Epidermal melanocyte (primary cell): ENCODE data around the gene IL1RL1.

Experiments used
- DNase-seq: peaks from one replicate; pipeline ENCODE4 v3.0.0; 2011; ENCODE audit warnings: low spot score; ENCODE audit not compliant: insufficient read length

IL1RL1 gene

DNA sequence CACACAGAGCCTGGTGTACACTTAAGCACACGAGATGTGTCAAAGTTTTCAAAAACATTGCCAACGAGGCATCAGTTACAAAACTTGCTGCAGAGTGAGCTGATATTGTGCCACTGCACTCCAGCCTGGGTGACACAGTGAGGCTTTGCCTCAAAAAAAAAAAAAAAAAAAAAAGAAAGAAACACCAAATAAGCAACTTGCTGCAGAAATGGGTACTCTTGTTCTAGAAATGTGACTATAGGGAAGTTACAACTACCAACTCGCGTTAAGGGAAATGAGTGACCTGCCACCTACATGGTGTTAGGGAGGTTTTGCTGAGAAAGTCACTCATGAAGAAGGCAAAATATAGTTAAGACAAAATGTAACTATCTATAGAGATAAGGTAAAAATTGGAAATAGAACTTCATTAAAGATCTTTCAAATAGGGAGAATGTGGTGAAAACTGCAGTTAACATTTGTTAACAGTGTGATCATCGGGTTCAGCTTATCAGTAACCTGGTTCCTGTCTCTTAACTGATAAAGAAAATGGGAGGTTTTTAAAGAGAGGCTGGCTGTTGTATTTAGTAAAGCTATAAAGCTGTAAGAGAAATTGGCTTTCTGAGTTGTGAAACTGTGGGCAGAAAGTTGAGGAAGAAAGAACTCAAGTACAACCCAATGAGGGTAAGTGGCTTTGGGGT is at the start of gene IL1RL1:
TSS of gene IL1RL1 (plus strand) at position 600 of the 677 bp plus-strand sequence. CDS start 26,702 bp downstream, outside the sequence.
- DNase-seq = no peak

DNA sequence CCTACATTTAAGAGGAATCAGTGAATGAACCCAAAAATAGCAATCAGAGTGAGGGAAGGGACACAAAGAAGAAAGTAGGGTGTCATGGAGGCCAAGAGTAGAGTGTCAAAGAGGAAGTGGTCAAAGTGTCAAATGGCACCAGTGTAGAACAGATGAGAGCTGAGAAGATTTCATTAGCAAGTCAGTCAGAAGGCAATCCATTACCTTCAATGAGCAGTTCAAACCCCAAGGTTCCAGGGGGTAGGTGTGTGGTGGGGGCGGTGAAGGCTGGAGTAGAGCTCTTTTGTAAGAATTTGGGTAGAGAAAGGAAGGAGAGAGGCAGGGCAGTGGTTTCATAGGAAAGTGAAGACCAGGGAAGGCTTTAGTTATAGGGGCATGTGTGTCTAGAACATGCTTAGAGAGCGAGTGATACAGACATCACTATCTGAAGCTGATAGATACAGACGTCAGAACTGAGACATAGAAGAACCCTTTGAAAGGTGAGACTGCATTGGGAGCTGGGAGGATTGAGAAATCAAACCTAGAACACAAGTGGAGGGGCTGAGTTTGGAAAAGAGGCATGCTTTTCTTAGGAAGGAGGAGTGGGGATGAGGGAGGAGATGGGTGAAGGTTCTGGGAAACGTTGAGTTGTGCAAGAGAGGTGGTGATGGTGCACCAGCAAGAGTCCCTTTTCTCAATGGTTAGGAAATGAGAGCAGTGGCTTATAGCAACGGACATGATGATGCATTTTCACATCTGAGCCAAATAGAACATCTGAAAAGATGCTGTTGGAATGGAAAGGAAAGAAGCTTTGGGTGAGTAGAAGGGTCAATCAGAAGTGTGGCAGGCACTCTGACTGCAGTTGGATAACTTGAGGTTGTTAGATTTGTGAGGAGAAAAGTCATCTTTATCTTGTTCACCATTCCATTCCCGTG is 48.9 kb upstream of the IL1RL1 start:
- no peak for DNase-seq

DNA sequence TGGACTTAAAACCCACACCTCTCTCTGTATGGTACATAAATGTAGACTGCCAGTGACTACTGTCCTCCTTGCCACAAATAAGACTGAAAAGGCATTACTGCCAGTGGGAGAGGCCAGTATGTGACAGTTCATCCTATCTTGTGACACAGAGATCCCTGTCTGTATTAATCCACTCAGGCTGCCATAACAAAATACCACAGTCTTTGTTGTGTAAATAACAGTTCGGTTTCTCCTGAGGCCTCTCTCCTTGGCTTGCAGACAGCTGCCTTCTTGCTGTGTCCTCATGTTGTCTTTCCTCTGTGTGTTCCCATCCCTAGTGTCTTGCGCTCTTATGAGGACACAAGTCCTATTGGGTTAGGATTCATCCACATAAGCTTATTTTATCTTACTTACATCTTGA is 46.4 kb upstream of the IL1RL1 start:
- no peak for DNase-seq

DNA sequence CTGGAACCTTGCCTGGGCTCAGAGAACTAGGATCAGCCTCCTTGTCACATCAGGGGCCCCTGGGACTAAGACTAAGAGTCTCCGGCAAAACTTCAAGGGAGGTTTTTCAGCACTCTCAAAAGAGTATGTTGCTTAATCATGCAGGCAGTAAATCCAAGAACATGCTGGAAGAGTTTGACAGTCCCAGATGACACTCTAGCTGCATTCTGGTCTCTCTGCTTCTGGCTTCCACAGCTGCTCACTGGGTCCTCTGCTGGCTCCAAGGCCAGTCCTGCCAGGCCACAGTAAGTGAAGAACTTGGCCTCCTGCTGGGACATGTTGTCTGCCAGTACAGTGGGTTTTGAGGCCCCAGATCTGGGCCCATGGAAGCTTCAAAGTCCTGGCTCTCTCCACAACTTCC is 45.2 kb upstream of the IL1RL1 start:
- no peak for DNase-seq

DNA sequence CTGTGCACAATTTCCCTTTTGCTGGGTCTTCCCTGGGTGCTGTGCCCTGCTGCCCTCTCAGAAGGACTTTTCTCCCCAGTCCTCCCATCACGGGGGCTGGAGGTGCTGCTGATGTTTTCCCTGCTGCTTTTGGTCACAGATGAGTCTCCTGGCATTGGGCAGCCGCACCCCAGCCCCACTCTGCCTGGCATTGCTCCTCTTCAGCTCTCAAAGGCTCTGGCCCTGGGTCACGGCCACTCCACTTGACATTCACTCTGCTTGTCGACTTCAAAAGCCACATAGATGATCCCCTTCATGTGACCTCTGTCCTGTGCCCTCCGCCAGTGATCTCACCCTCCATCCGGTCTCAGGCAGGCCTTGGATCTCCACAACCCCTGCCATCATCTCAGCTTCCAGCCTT is 43.6 kb upstream of the IL1RL1 start:
- no peak for DNase-seq

DNA sequence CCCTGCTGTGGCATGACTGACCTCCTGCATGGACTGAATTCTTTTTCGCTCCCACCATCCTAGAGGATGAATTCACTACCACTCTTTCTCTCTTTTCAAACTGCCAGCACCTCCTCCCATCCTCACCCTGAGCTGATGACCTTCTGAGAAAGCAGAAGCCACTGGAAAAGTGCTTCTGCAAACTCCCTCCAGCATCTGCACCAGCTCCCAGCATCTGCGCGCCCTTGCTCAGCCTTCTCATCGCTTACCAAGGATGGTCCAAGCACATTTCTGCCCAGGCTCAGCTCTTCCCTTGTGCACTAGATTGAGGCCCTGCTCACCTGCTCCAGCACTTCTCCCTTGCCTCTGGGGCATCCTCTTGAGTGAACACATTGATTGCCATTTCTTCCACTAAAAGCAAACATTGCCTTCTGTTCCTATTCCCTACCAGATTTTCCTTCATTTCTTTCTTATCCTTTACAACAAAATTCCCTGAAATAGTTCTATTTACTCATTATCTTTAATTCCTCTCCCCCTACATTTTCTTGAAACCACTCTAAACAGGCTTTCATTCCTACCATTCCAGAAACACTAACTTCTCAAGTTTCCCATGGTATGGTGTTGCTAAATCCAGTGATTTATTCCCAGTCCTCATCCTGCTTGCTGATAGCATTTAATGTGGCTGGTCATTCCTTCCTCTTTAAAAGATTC is 42.7 kb upstream of the IL1RL1 start:
- DNase-seq = no peak

DNA sequence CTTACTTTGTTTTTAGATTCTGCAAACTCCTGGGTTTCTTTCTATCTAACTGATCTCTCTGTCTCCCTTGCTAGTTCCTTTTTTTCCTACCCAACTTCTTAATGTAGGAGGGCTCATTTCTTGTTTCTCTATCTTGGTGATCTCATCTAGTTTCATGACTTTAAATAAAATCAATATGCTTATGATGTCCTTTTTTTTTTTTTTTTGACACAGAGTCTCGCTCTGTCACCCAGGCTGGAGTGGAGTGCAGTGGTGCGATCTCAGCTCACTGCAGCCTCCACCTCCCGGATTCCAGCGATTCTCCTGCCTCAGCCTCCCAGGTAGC is 42.2 kb upstream of the IL1RL1 start:
- DNase-seq = no peak

DNA sequence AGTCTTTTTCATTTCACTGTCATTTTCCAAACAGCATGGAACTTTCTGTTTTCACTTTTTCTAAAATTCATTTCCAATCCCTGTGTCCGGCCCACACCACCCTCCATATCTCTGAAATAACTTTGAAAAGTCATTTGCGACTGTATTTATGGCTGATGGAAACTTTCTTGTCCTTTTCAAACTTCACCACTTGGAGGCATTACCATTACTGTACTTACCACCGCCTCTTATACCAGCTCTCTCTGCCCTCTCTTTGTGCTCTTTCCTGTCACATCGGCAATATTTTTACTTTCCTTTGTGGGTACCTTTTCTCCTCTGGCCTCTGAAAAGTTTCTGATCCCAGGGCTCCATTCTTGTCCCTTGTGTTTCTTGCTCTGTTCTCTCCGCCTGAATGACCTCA is 39.5 kb upstream of the IL1RL1 start:
- no peak for DNase-seq

DNA sequence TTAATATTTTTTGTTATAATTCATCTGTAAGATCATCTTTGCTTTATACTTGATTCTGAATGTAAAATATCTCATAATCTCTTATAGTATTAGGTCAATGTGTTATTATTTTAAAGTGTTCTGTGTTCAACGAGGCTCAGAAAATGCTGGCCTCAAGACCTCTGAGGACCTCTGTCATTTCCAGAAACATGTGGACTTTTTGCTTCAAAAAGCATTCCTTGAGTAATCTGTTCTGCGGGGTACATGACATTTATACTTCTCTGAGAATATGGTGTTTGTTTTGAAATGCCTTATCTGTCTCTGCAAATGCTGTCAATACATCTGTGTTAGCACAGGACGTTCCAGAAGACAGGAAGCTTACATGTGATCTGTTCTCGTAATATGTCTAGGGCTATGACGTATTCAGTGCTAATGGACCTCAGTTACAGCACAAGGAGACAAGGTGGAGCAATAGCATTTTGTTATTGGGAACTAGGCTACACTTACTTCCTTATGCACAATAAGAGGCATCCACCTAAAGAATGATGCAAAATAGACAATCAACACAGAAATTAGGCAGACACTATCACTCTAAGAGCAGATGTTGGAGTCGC is 37.6 kb upstream of the IL1RL1 start:
- no peak for DNase-seq

DNA sequence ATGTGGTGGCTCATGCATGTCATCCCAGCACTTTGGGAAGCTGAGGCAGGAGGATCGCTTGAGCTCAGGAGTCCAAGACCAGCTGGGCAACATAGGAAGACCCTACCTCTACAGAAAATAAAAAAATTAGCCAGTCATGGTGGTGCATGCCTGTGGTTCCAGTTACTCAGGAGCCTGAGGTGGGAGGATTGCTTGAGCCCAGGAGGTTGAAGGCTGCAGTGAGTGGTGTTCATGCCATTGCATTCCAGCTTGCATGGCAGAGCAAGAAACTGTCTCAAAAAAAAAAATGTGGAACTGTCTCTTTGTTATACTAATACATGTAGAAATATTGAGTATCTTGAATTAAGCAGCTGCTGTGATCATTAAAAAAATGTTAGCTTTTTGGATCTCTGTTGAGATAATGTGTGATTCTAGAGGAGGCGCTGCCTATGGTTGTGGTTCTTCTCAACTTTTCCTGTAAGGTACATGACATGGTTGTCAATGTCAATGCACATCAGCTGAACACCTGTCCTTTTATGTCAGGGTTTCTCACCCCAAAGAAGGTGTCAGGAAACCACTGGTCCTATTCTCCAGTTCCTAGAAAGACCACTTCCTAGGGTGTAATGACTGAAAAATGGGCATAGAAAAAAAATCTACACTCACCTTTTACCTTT is 34.7 kb upstream of the IL1RL1 start:
- no peak for DNase-seq

DNA sequence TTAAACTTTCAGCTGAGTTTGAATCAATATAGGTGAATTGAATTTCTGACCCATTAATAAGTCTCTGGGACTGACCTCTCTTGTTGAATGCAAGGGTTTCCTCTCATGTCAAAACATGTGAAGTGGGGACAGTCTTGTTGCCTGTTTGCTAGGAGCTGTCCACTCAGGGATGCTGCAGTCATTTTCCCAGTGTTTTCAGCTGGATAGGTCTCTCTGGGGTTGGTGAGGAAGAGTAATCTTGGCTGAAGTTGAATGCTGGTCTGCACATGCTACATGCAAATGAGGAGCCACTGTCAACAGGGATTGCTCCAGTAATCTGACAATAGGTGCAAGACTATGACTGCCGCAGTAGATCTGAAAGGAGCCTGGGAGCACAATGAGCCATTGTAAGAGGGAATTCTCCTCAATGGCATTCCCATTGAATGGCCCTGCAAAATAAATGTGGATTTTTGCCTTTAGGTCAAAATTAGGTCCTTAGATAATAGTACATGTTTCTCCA is 34.1 kb upstream of the IL1RL1 start:
- no peak for DNase-seq

DNA sequence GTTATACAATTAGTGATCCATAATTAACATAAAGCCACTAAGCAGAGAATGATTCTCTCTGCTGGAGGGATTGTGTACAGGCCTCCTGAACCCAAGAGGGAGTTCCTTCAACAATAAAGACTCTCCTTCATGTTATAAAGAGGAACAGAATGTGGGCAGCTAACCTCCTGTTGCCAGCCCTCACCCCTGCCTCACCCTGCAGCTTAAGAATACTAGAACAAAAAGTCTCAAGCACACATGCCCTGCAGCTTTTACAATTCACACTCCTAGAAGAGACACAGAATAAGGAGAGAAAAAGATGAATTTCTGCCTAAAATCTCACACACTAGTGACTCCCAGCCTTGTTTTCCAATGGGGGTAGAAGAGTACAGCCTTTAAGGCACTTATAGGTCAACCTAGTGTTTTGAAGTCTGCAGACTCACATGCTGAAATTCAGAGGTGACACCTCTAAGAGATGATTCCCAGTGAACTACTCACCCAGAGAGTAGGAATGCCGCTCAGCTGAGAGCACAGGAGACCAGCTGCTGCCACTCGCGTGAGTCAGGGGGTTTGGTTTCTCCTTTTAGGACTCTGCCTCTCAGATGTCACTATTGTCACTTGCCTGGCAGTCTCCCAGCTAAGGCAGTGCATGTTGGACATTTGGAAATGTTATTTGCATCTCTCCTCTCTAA is 32.5 kb upstream of the IL1RL1 start:
- no peak for DNase-seq

DNA sequence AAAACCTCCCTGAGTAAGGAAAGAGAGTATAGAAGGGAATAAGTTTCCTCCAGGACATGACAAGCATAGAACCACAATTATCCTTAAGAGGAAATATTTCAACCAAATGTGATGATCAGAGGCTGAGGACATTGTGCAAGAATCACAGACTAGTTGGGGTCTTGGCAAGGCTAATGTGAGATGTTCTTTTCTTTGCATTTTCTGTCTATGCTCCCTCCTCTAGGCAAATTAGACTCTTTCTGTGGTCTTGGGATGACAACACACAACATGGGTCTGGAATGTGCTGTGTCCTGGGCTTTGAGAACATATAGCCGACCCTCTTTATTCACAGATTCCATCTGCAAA is 32.0 kb upstream of the IL1RL1 start:
- DNase-seq = no peak

DNA sequence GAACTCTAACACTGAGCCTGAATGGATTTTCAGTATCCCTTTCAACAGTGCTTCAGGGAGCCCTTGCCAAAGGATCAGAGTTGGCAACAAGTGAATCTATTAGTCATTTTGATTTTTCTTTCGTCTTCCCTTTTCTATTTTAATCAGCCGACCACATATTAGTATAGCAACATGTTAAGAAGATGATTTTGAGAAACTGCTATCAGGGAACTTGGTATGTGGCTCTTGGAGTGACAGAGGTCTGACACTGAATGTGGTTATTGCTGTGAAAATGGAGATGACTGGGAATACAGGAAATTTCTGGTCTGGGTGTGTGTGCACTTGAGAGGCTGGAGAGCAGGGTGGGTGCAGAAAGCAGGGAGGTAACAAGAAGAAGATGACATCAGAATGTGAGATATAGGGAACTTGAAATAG is 28.7 kb upstream of the IL1RL1 start:
- no peak for DNase-seq

DNA sequence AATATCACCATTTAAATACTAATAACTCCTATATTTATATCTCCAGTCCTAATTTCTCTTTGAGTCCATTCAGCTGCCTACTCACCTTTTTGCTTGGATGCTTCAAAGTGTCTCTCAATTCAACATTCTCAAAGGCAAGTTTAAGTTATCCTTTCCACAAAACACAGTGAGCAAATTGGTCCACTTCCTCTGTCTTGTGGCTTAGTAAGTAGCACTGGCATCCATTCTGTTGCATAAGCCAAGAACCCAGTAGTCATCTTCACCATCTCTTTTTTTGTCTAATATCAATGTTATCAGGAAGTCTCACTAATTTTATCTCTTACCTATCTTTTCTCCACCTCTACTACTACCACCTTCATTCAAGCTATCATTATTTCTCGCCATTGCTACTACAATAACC is 27.4 kb upstream of the IL1RL1 start:
- DNase-seq = no peak

DNA sequence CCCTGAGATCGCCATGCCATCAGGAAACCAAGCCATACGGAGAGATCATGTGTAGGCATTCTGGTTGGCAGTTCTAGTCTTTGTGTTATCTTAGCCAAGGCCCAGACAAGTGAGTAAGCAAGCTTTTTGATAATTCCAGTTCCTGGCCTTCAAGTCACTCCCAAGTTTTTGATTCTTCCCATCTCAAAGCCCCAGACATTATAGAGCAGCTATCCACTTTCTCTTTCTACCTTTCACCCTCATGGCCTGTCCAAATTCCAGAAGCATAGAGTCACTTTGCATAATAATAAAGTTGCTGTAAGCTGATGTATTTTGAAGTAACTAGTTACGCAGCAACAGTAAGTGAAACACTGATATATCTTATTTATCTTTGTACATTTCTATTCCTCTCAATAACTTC is 26.8 kb upstream of the IL1RL1 start:
- no peak for DNase-seq

DNA sequence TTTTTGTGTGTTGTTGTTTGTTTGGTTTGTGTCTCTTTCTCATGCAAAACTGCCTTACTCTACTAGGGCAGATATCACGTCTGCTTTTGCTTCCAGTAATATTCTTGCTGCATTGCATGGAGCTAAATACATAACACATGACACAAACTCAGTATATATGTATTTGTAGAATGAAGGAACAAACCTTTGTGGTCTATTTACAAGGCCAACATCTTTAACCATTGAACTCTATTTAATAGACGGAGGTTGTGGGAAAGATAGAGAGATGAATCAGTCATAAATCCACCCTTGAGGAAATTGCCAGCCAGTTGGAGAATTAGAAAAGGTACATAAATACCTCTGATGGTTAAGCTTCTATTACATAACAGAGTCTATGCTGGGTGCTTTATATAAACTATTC is 26.0 kb upstream of the IL1RL1 start:
- DNase-seq = no peak

DNA sequence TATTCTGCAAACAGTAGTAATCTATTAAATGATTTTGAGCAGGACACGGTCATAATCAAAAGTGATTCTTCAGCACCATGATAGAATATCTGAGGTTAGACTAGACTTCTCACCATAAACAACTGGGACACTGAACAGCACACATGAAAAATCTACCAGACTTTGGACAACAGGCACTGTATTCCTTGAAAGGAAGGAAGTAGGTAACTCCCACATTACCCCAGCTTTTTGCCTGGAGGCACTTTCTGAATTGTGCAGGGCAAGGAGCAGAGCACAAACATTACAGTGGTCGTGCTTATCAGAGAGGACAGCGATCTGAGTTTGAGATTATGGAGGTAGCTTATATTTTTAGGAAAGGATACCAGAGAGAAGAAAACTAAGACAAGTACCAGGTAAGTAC is 25.3 kb upstream of the IL1RL1 start:
- no peak for DNase-seq

DNA sequence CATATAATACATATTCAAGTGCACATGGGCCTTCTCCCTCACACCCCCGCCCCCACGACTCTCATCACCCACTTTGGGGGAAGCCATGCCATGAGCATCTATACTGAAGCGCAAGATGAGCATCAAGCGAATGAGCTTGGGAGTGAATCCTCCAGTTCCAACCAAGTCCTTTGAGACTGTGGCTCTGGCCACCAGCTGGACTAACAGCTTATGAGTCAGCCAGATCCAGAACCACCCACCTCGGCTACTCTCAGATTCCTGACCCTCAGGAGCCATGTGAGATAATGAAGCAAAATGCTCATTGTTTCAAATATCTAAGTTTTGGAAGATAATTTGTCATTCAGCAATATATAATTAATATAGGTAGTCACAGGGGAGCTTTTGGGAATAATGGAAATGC is 22.2 kb upstream of the IL1RL1 start:
- DNase-seq = no peak

DNA sequence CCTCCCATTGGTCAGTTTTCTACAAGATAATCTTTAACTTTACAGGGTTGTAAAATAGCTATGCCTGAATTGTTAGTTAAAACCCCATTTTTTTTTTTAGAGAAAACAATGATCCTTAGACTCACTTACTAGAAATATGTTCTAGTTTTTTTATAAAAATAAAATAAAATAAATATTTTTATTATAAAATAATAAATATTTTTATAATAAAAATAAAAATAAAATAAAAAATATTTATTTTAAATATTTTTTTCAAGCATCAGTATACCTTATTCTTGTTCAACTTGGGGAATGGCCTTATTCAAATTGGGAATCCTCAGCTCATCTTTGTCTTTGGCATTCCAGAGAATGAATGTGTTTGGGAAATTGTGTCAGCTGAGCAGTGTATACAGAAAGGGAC is 20.8 kb upstream of the IL1RL1 start:
- DNase-seq = no peak
